MCF 10A (cell line): ENCODE results near the gene CDH1. TPM values are rescaled to one million over a fixed set of nuclear protein-coding genes. Genes with fewer than 3 reads are reported as not detected.

Source experiments
- BruUV-seq: library from RNA; stranded (reverse); fragments of 400-500 nt; replicated peaks from 2 replicates; lab custom pipeline; 2021; lab: Mats Ljungman, UMichigan
- CTCF ChIA-PET: fragments of 300-600 bp; sonication (Branson Sonifier 250); formaldehyde crosslinking; extraction: SDS; loops from one replicate; lab custom pipeline; 2021; ENCODE audit warnings: antibody characterized with exemption, inconsistent platforms; lab: Yijun Ruan, JAX
- POLR2A ChIA-PET: fragments of 300-600, 350-650 bp; sonication (Branson Sonifier 250); formaldehyde crosslinking; extraction: SDS; loops from one replicate; lab custom pipeline; 2020; ENCODE audit warnings: antibody characterized with exemption, inconsistent platforms; lab: Yijun Ruan, JAX
- DNase-seq: peaks from one replicate; pipeline ENCODE4 v3.0.0-alpha.2; 2018; ENCODE audit not compliant: unreplicated experiment
- H3K27ac Mint-ChIP-seq: one replicate; pipeline ENCODE4 v1.8.0; 2022; ENCODE audit warnings: mild to moderate bottlenecking, low read depth, mixed read lengths; ENCODE audit not compliant: unreplicated experiment
- H3K27me3 Mint-ChIP-seq: one replicate; pipeline ENCODE4 v1.8.0; 2022; ENCODE audit warnings: mixed read lengths; ENCODE audit not compliant: insufficient read depth, unreplicated experiment
- H3K36me3 Mint-ChIP-seq: one replicate; pipeline ENCODE4 v1.8.0; 2022; ENCODE audit warnings: mild to moderate bottlenecking, moderate library complexity, mixed read lengths; ENCODE audit not compliant: insufficient read depth, unreplicated experiment
- H3K4me1 Mint-ChIP-seq: one replicate; pipeline ENCODE4 v1.8.0; 2022; ENCODE audit warnings: mixed read lengths; ENCODE audit not compliant: insufficient read depth, unreplicated experiment
- H3K4me3 Mint-ChIP-seq: one replicate; pipeline ENCODE4 v1.8.0; 2022; ENCODE audit warnings: mild to moderate bottlenecking, moderate library complexity, mixed read lengths; ENCODE audit not compliant: unreplicated experiment
- H3K9me3 Mint-ChIP-seq: one replicate; pipeline ENCODE4 v1.8.0; 2022; ENCODE audit warnings: mixed read lengths; ENCODE audit not compliant: unreplicated experiment
- CTCF ChIP-seq: fragments of 200-600 bp; IDR thresholded peaks from one replicate; pipeline ENCODE4 v1.8.0; 2022; ENCODE audit warnings: antibody characterized with exemption, mild to moderate bottlenecking; ENCODE audit not compliant: unreplicated experiment
- intact Hi-C: fragments of 100-400 bp; cut with micrococcal nuclease; formaldehyde crosslinking; loops from 2 replicates; pipeline ENCODE4 v1.14.1; 2022
- total RNA-seq: library from RNA; stranded (reverse); gene quantifications from 2 replicates; pipeline ENCODE4 v1.2.3, GENCODE V29; 2022

Gene CDH1
- total RNA-seq, 1 experiment from 2014 or later, result 37.6 TPM

GRCh38 chr16:68768771-68769170 lies 31.7 kb downstream of the CDH1 start:
- H3K27ac Mint-ChIP-seq, result no peak overlapping the region
- CTCF ChIA-PET, result interaction anchor here (0.5 to 0.9 kb wide), 4 partner anchors 9 to 234 kb away, joined by 3 read pairs; no protein-coding TSS in a partner anchor
- no peak overlapping the region for H3K4me3 Mint-ChIP-seq

GRCh38 chr16:68770671-68771070 lies 33.6 kb downstream of the CDH1 start:
- POLR2A ChIA-PET, result interaction anchor here (0.6 kb wide), 1 partner anchor 72 kb away, joined by 3 read pairs; no protein-coding TSS in a partner anchor
- intact Hi-C loops, result no loop called here

More at GRCh38 chr16:68768771-68769170, 31.7 kb downstream of the CDH1 start:
- Mint-ChIP-seq H3K36me3 (peaks cover 18% of the 10 kb centered on the region), H3K27me3 (no peaks in the 10 kb centered on the region), H3K9me3 (no peaks in the 10 kb centered on the region), H3K4me1 (no peaks in the 10 kb centered on the region)
- POLR2A ChIA-PET, result interaction anchor here (1.3 to 2.7 kb wide), 2 partner anchors 9 to 32 kb away, joined by 5 to 9 read pairs; partner anchors contain the start of gene CDH1
- intact Hi-C loops, result no loop called here
- no peak for TF ChIP-seq CTCF
- DNase-seq, result no peak
- no TSS peak for BruUV-seq

GRCh38 chr16:68772030-68772681 lies 35.1 kb downstream of the CDH1 start:
- DNase-seq, result no peak
- TF ChIP-seq CTCF, result no peak
- Mint-ChIP-seq H3K36me3 (peaks cover 18% of the 10 kb centered on the region), H3K4me3 (no peak overlapping the region), H3K27ac (no peak overlapping the region), H3K27me3 (no peaks in the 10 kb centered on the region), H3K4me1 (no peaks in the 10 kb centered on the region), H3K9me3 (no peaks in the 10 kb centered on the region)
- BruUV-seq, result no TSS peak
- POLR2A ChIA-PET, result interaction anchor here (0.9 to 1.3 kb wide), 2 partner anchors 13 to 14 kb away, joined by 3 read pairs; no protein-coding TSS in a partner anchor
- intact Hi-C loops, result no loop called here
- CTCF ChIA-PET, result interaction anchor here (0.8 to 1.6 kb wide), 2 partner anchors 10 to 251 kb away, joined by 3 to 4 read pairs; no protein-coding TSS in a partner anchor

More at GRCh38 chr16:68770671-68771070, 33.6 kb downstream of the CDH1 start:
- CTCF ChIA-PET, result interaction anchor here (0.7 to 1.6 kb wide), 3 partner anchors 8 to 27 kb away, joined by 3 to 4 read pairs (median 4); no protein-coding TSS in a partner anchor
- Mint-ChIP-seq H3K36me3 (peaks cover 18% of the 10 kb centered on the region), H3K4me1 (no peaks in the 10 kb centered on the region), H3K27ac (no peak overlapping the region), H3K4me3 (no peak overlapping the region), H3K9me3 (no peaks in the 10 kb centered on the region), H3K27me3 (no peaks in the 10 kb centered on the region)
- BruUV-seq, result no TSS peak
- no peak for DNase-seq
- TF ChIP-seq CTCF, result no peak

GRCh38 chr16:68772871-68773270 lies 35.8 kb downstream of the CDH1 start:
- no peak for DNase-seq
- ChIA-PET CTCF (interaction anchor here (0.7 kb wide), 1 partner anchor 73 kb away, joined by 3 read pairs; no protein-coding TSS in a partner anchor), POLR2A (interaction anchor here (0.6 to 1.3 kb wide), 3 partner anchors 9 to 803 kb away, joined by 3 read pairs; no protein-coding TSS in a partner anchor)
- H3K9me3 Mint-ChIP-seq, result no peaks in the 10 kb centered on the region
- no TSS peak for BruUV-seq
- no peaks in the 10 kb centered on the region for H3K4me1 Mint-ChIP-seq
- intact Hi-C loops, result no loop called here
- H3K27me3 Mint-ChIP-seq, result no peaks in the 10 kb centered on the region
- peaks cover 18% of the 10 kb centered on the region for H3K36me3 Mint-ChIP-seq
- H3K4me3 Mint-ChIP-seq, result no peak overlapping the region
- H3K27ac Mint-ChIP-seq, result no peak overlapping the region
- TF ChIP-seq CTCF, result no peak
